HepG2 (cell line): ENCODE measurements around the gene ADPRHL1. TPM values are rescaled to one million over a fixed set of nuclear protein-coding genes. Genes with fewer than 3 reads are reported as not detected.

Experiments used
- ATAC-seq: fragments of 200-7000 bp; cut with Tn5 transposase; 3 replicates; pipeline ENCODE4 v1.9.1; 2020; ENCODE audit warnings: mild to moderate bottlenecking, moderate library complexity
- BruUV-seq: library from RNA; stranded (reverse); fragments of 400-500 nt; replicated peaks from 2 replicates; lab custom pipeline; 2021; lab: Mats Ljungman, UMichigan
- CTCF ChIA-PET: fragments of 300-600 bp; formaldehyde crosslinking; extraction: SDS; loops from one replicate; lab custom pipeline; 2021; ENCODE audit warnings: low total read pairs, inconsistent platforms, low intra/inter-chr PET ratio; lab: Yijun Ruan, JAX
- POLR2A ChIA-PET: fragments of 350-600 bp; sonication (Branson Sonifier 250); formaldehyde crosslinking; loops from one replicate; lab custom pipeline; 2020; ENCODE audit warnings: antibody characterized with exemption, inconsistent platforms; lab: Yijun Ruan, JAX
- DNase-seq: peaks from one replicate; pipeline ENCODE4 v3.0.0-alpha.2; 2015; ENCODE audit warnings: low spot score
- FAIRE-seq: peaks from 3 replicates; lab custom pipeline; 2011; peaks lifted over from hg19 to GRCh38; lab: Jason Lieb, UNC
- H2AFZ ChIP-seq: one replicate; pipeline ENCODE4 v1.6.1; 2011; ENCODE audit warnings: low read length, inconsistent platforms
- H3K27ac ChIP-seq: fragments of 300-600 bp; 3 replicates; pipeline ENCODE4 v1.8.0; 2011; ENCODE audit warnings: mixed run types, mild to moderate bottlenecking, mixed read lengths, low read length, inconsistent platforms; ENCODE audit not compliant: insufficient read depth; ENCODE audit errors: extremely low read length
- H3K27me3 ChIP-seq, 2 experiments: fragments of 200-600 bp in 1 of 2; 2 replicates in 1 of 2; 3 replicates in 1 of 2; pipeline versions ENCODE4 v1.6.0 to v1.8.0; 2011; ENCODE audit warnings: low read length in 2 of 2, mild to moderate bottlenecking in 2 of 2, moderate library complexity in 2 of 2, inconsistent platforms in 1 of 2; ENCODE audit not compliant: insufficient read depth in 2 of 2, control insufficient read depth in 1 of 2
- H3K36me3 ChIP-seq, 2 experiments: fragments of 200-600 bp in 1 of 2; replicated peaks in 1 of 2; 2 replicates in 1 of 2; 3 replicates in 1 of 2; pipeline versions ENCODE4 v1.5.1 to v1.8.0; 2011; ENCODE audit warnings: low read length in 2 of 2, inconsistent platforms in 1 of 2; ENCODE audit not compliant: insufficient read depth in 2 of 2, control insufficient read depth in 1 of 2
- H3K4me1 ChIP-seq: 2 replicates; pipeline ENCODE4 v1.5.1; 2012; ENCODE audit warnings: low read length, inconsistent platforms; ENCODE audit not compliant: insufficient read depth
- H3K4me2 ChIP-seq: 2 replicates; pipeline ENCODE4 v1.6.0; 2011; ENCODE audit warnings: low read depth, low read length, inconsistent platforms
- H3K4me3 ChIP-seq, 3 experiments: fragments of 200-600 bp in 1 of 3; sonication (generic), shearing (Covaris generic) in 1 of 3; replicated peaks in 1 of 3; 2 replicates each; pipeline ENCODE4 v1.5.1; 2011 to 2016; ENCODE audit warnings: low read length in 3 of 3, inconsistent platforms in 2 of 3, low read depth in 2 of 3, mild to moderate bottlenecking in 2 of 3, control low read depth in 1 of 3, mixed read lengths in 1 of 3; ENCODE audit not compliant: insufficient read depth in 1 of 3
- H3K79me2 ChIP-seq: one replicate; pipeline ENCODE4 v1.6.1; 2011; ENCODE audit warnings: low read length, inconsistent platforms; ENCODE audit not compliant: insufficient read depth
- H3K9ac ChIP-seq: 2 replicates; pipeline ENCODE4 v1.6.0; 2011; ENCODE audit warnings: mild to moderate bottlenecking, low read depth, low read length, inconsistent platforms; ENCODE audit not compliant: insufficient read depth
- H3K9me3 ChIP-seq: 2 replicates; pipeline ENCODE4 v1.5.1; 2012; ENCODE audit warnings: mild to moderate bottlenecking, low read length
- H4K20me1 ChIP-seq: 2 replicates; pipeline ENCODE4 v1.6.0; 2011; ENCODE audit warnings: inconsistent platforms, mild to moderate bottlenecking, low read length, moderate library complexity; ENCODE audit not compliant: insufficient read depth
- TRIM22 ChIP-seq: fragments of 450-650 bp; IDR thresholded peaks from 2 replicates; pipeline ENCODE4 v1.6.1; 2017
- WGBS: methylation state at CpG from one replicate; pipeline ENCODE4 v1.1.6; 2017; ENCODE audit warnings: low lambda C conversion rate; 5-methylcytosine and 5-hydroxymethylcytosine counted together
- in situ Hi-C: cut with HindIII; loops from 2 replicates; pipeline ENCODE4 v1.10.0; 2017; ENCODE audit warnings: low pct_unique_long_range_greater_than_20kb; ENCODE audit not compliant: extremely low pct_ligation_motif_present
- intact Hi-C: fragments of 100-400 bp; cut with micrococcal nuclease; formaldehyde crosslinking; loops from one replicate; pipeline ENCODE4 v1.10.0; 2022; ENCODE audit not compliant: unreplicated experiment
- polyA plus RNA-seq, 8 experiments: library from polyadenylated mRNA; depleted of rRNA in 3 of 8; stranded (reverse) in 7 of 8; unstranded in 1 of 8; fragments of >200 nt; fragmentation: Illumina TruSeq in 4 of 8; extraction: Trizol in 4 of 8; gene quantifications; 2 replicates each; pipeline versions ENCODE4 v1.2.1 to v1.2.3, GENCODE V29; 2011 to 2016; ENCODE audit warnings: low read depth in 4 of 8, missing spikeins in 1 of 8, mixed read lengths in 1 of 8; ENCODE audit not compliant: insufficient read depth in 1 of 8
- total RNA-seq, 5 experiments: library from RNA; depleted of rRNA; stranded (reverse); fragments of >200 nt; fragmentation: Illumina TruSeq; extraction: Trizol; gene quantifications; 2 replicates each; pipeline ENCODE4 v1.2.3, GENCODE V29; 2016; ENCODE audit warnings: low read depth in 1 of 5
- TF ChIP-seq, protein P1 (sequence below): sonication (generic); formaldehyde crosslinking; IDR thresholded peaks from 2 replicates; pipeline ENCODE4 v1.5.1; 2020; ENCODE audit warnings: missing genetic modification reagents, mild to moderate bottlenecking, borderline replicate concordance
- TF ChIP-seq, protein P2 (sequence below): sonication (generic); formaldehyde crosslinking; IDR thresholded peaks from 2 replicates; pipeline ENCODE4 v1.4.0; 2020; ENCODE audit warnings: missing genetic modification reagents
- TF ChIP-seq, protein P3 (sequence below): sonication (generic); formaldehyde crosslinking; IDR thresholded peaks from 2 replicates; pipeline ENCODE4 v1.4.0; 2020; ENCODE audit warnings: missing genetic modification reagents, borderline replicate concordance

Gene ADPRHL1
- total and polyA plus RNA-seq, 2 of the 13 experiments (the other 11 are each of a cell fraction or from before 2014, with no cell fraction given) = 0.34 to 0.40 TPM

GRCh38 chr13:113460064-113460555 lies 6.8 kb upstream of the ADPRHL1 start:
- ATAC-seq (no peak), DNase-seq (no peak), FAIRE-seq (no peak)
- Histone ChIP-seq H3K36me3 (peaks cover 16 to 49% of the 10 kb centered on the region in 2 experiments), H2AFZ (no peak overlapping the region), H3K27ac (no peak overlapping the region), H3K27me3 (no peaks in the 10 kb centered on the region), H3K4me3 (no peak overlapping the region), H4K20me1 (no peaks in the 10 kb centered on the region), H3K9me3 (no peaks in the 10 kb centered on the region), H3K79me2 (no peaks in the 10 kb centered on the region), H3K4me2 (no peak overlapping the region), H3K9ac (no peak overlapping the region), H3K4me1 (peaks cover 13% of the 10 kb centered on the region)
- POLR2A ChIA-PET = no interaction called here
- WGBS = 97% methylated on average over 14 of the region's 14 CpGs
- no peak for TF ChIP-seq TRIM22
- TF ChIP-seq, protein P1, sequence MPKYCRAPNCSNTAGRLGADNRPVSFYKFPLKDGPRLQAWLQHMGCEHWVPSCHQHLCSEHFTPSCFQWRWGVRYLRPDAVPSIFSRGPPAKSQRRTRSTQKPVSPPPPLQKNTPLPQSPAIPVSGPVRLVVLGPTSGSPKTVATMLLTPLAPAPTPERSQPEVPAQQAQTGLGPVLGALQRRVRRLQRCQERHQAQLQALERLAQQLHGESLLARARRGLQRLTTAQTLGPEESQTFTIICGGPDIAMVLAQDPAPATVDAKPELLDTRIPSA = no peak
- TF ChIP-seq, protein P2, sequence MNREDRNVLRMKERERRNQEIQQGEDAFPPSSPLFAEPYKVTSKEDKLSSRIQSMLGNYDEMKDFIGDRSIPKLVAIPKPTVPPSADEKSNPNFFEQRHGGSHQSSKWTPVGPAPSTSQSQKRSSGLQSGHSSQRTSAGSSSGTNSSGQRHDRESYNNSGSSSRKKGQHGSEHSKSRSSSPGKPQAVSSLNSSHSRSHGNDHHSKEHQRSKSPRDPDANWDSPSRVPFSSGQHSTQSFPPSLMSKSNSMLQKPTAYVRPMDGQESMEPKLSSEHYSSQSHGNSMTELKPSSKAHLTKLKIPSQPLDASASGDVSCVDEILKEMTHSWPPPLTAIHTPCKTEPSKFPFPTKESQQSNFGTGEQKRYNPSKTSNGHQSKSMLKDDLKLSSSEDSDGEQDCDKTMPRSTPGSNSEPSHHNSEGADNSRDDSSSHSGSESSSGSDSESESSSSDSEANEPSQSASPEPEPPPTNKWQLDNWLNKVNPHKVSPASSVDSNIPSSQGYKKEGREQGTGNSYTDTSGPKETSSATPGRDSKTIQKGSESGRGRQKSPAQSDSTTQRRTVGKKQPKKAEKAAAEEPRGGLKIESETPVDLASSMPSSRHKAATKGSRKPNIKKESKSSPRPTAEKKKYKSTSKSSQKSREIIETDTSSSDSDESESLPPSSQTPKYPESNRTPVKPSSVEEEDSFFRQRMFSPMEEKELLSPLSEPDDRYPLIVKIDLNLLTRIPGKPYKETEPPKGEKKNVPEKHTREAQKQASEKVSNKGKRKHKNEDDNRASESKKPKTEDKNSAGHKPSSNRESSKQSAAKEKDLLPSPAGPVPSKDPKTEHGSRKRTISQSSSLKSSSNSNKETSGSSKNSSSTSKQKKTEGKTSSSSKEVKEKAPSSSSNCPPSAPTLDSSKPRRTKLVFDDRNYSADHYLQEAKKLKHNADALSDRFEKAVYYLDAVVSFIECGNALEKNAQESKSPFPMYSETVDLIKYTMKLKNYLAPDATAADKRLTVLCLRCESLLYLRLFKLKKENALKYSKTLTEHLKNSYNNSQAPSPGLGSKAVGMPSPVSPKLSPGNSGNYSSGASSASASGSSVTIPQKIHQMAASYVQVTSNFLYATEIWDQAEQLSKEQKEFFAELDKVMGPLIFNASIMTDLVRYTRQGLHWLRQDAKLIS (CRISPR knock-in tag) = no peak
- TF ChIP-seq, protein P3, sequence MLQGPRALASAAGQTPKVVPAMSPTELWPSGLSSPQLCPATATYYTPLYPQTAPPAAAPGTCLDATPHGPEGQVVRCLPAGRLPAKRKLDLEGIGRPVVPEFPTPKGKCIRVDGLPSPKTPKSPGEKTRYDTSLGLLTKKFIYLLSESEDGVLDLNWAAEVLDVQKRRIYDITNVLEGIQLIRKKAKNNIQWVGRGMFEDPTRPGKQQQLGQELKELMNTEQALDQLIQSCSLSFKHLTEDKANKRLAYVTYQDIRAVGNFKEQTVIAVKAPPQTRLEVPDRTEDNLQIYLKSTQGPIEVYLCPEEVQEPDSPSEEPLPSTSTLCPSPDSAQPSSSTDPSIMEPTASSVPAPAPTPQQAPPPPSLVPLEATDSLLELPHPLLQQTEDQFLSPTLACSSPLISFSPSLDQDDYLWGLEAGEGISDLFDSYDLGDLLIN = no peak
- no TSS peak for BruUV-seq
- CTCF ChIA-PET = no interaction called here
- intact Hi-C loops = no loop called here
- in situ Hi-C loops = no loop called here
